Small intestine (tissue), 7 donors: Measurements from ENCODE around the gene MAPRE2. TPM values are rescaled to one million over a fixed set of nuclear protein-coding genes. Genes with fewer than 3 reads are reported as not detected.
"Not testable (repeated sequence)": the region's sequence is repeated elsewhere in the genome, so short reads cannot be mapped to it uniquely, and the experiment has no call there.

Experiments used
- DNase-seq, 2 donors: peaks; one replicate each; pipeline versions ENCODE4 v3.0.0 to v3.0.0-alpha.2; 2013
- FAIRE-seq: peaks from 2 replicates; lab custom pipeline; 2012; peaks lifted over from hg19 to GRCh38; lab: Jason Lieb, UNC
- H3K27ac ChIP-seq, 3 donors: one replicate each; pipeline ENCODE4 v1.5.1; 2013; ENCODE audit warnings: low read length in 2 of 3, mild to moderate bottlenecking in 2 of 3, control low read depth in 1 of 3, inconsistent platforms in 1 of 3, low read depth in 1 of 3, moderate library complexity in 1 of 3
- H3K27me3 ChIP-seq, 3 donors: one replicate each; pipeline ENCODE4 v1.6.1; 2013; ENCODE audit warnings: low read length in 3 of 3, inconsistent platforms in 1 of 3; ENCODE audit not compliant: control insufficient read depth in 3 of 3, insufficient read depth in 3 of 3
- H3K36me3 ChIP-seq, 3 donors: one replicate each; pipeline ENCODE4 v1.6.1; 2013; ENCODE audit warnings: low read length in 3 of 3, inconsistent platforms in 1 of 3, low read depth in 1 of 3, mild to moderate bottlenecking in 1 of 3, moderate library complexity in 1 of 3; ENCODE audit not compliant: control insufficient read depth in 3 of 3, insufficient read depth in 2 of 3
- H3K4me1 ChIP-seq, 3 donors: one replicate each; pipeline ENCODE4 v1.6.1; 2013; ENCODE audit warnings: low read length in 2 of 3, inconsistent platforms in 1 of 3, low read depth in 1 of 3, mild to moderate bottlenecking in 1 of 3, moderate library complexity in 1 of 3; ENCODE audit not compliant: control insufficient read depth in 3 of 3, insufficient read depth in 2 of 3
- H3K4me3 ChIP-seq, 3 donors: one replicate each; pipeline ENCODE4 v1.5.1; 2013; ENCODE audit warnings: low read length in 3 of 3, control low read depth in 1 of 3, inconsistent platforms in 1 of 3, low read depth in 1 of 3, mild to moderate bottlenecking in 1 of 3, moderate library complexity in 1 of 3
- H3K9me3 ChIP-seq, 2 donors: one replicate each; pipeline ENCODE4 v1.6.1; 2013; ENCODE audit warnings: low read depth in 1 of 2, low read length in 1 of 2; ENCODE audit not compliant: control insufficient read depth in 2 of 2, insufficient read depth in 1 of 2
- WGBS, 3 donors: extraction: QIAGEN DNeasy Blood & Tissue Kit; methylation state at CpG; one replicate each; pipeline ENCODE4 v1.1.7; 2013; 5-methylcytosine and 5-hydroxymethylcytosine counted together
- polyA plus RNA-seq, 4 donors: library from polyadenylated mRNA; stranded (reverse) in 3 of 4; unstranded in 1 of 4; fragments of 200-250 nt in 3 of 4; fragments of 120-200 nt in 1 of 4; gene quantifications; one replicate each; pipeline versions ENCODE4 v1.2.1 to v1.2.3, GENCODE V29; 2013
- donor health status: healthy with polysubstance abuse.
- donor health status: control.
- donor health status: control.
- donor health status: Bipolar disorder and iron deficiency.
- donor health status: healthy.

The MAPRE2 gene
- polyA plus RNA-seq, 4 donors, result 6.2 to 19.8 (median 11.2) TPM

GRCh38 chr18:35139517-35139916, 98.3 kb downstream of the MAPRE2 start:
- FAIRE-seq, result no peak
- no peak overlapping the region for H3K27ac ChIP-seq
- no peak for DNase-seq
- no peak overlapping the region for H3K4me3 ChIP-seq
- 94 to 96% (median 95%) methylated on average over 3 of the region's 3 CpGs for WGBS, 3 donors
- H3K9me3 ChIP-seq, result no peaks in the 10 kb centered on the region
- no peaks in the 10 kb centered on the region for H3K4me1 ChIP-seq
- H3K36me3 ChIP-seq, result peaks cover 0 to 31% (median 0%) of the 10 kb centered on the region in 3 donors
- no peaks in the 10 kb centered on the region for H3K27me3 ChIP-seq

- Histone ChIP-seq H3K9me3 (no peaks in the 10 kb centered on the region), H3K4me1 (no peaks in the 10 kb centered on the region), H3K27ac (no peak overlapping the region), H3K36me3 (peaks cover 0 to 23% (median 0%) of the 10 kb centered on the region in 3 donors), H3K4me3 (no peak overlapping the region), H3K27me3 (no peaks in the 10 kb centered on the region)
- no peak for DNase-seq
- 87 to 96% (median 90%) methylated on average over 4 of the region's 4 CpGs for WGBS, 3 donors
- no peak for FAIRE-seq
These were observed 99.9 kb downstream of the MAPRE2 start for GRCh38 chr18:35141077-35141476.

- Histone ChIP-seq H3K4me3 (no peak overlapping the region), H3K36me3 (peaks cover 0 to 18% (median 0%) of the 10 kb centered on the region in 3 donors), H3K4me1 (no peaks in the 10 kb centered on the region), H3K27me3 (no peaks in the 10 kb centered on the region), H3K27ac (no peak overlapping the region), H3K9me3 (no peaks in the 10 kb centered on the region)
- FAIRE-seq (no peak), DNase-seq (no peak)
- WGBS, 3 donors, result 89 to 95% (median 93%) methylated on average over 6 of the region's 6 CpGs
These were observed 100.5 kb downstream of the MAPRE2 start for GRCh38 chr18:35141567-35142274.

- H3K9me3 ChIP-seq, result no peaks in the 10 kb centered on the region
- H3K27ac ChIP-seq, result no peak overlapping the region
- FAIRE-seq, result no peak
- H3K4me1 ChIP-seq, result no peaks in the 10 kb centered on the region
- H3K4me3 ChIP-seq, result no peak overlapping the region
- peaks cover 0 to 18% (median 0%) of the 10 kb centered on the region in 3 donors for H3K36me3 ChIP-seq
- H3K27me3 ChIP-seq, result no peaks in the 10 kb centered on the region
- DNase-seq, result no peak
- WGBS, 3 donors, result 83 to 90% (median 87%) methylated on average over 1 of the region's 1 CpG
These were observed 101.0 kb downstream of the MAPRE2 start for GRCh38 chr18:35142275-35142615.

GRCh38 chr18:35143622-35144596, 102.7 kb downstream of the MAPRE2 start:
- DNase-seq (peak; percentile 63 to 70), FAIRE-seq (no peak)
- Histone ChIP-seq H3K4me3 (no peak overlapping the region), H3K27ac (no peak overlapping the region), H3K4me1 (no peaks in the 10 kb centered on the region), H3K36me3 (peaks cover 0 to 9% (median 0%) of the 10 kb centered on the region in 3 donors), H3K9me3 (no peaks in the 10 kb centered on the region), H3K27me3 (no peaks in the 10 kb centered on the region)
- 32 to 45% (median 44%) methylated on average over 8 of the region's 8 CpGs for WGBS, 3 donors

GRCh38 chr18:35144698-35145097, 103.5 kb downstream of the MAPRE2 start:
- Histone ChIP-seq H3K27ac (no peak overlapping the region), H3K4me3 (no peak overlapping the region), H3K36me3 (peaks cover 0 to 7% (median 0%) of the 10 kb centered on the region in 3 donors), H3K4me1 (no peaks in the 10 kb centered on the region), H3K9me3 (no peaks in the 10 kb centered on the region), H3K27me3 (no peaks in the 10 kb centered on the region)
- DNase-seq (no peak), FAIRE-seq (no peak)
- 74 to 79% (median 77%) methylated on average over 4 of the region's 4 CpGs for WGBS, 3 donors

- H3K4me3 ChIP-seq, H3K27ac ChIP-seq, H3K27me3 ChIP-seq, DNase-seq, FAIRE-seq, H3K9me3 ChIP-seq, H3K4me1 ChIP-seq, H3K36me3 ChIP-seq: not testable (repeated sequence)
- WGBS, 3 donors, result 96 to 98% (median 98%) methylated on average over 3 of the region's 3 CpGs
These were observed 109.0 kb downstream of the MAPRE2 start for GRCh38 chr18:35150195-35150594.

- no peaks in the 10 kb centered on the region for H3K27me3 ChIP-seq
- H3K9me3 ChIP-seq, result no peaks in the 10 kb centered on the region
- DNase-seq (no peak), FAIRE-seq (no peak)
- no peaks in the 10 kb centered on the region for H3K4me1 ChIP-seq
- no peaks in the 10 kb centered on the region for H3K36me3 ChIP-seq
- 83 to 93% (median 83%) methylated on average over 12 of the region's 12 CpGs for WGBS, 3 donors
- no peak overlapping the region for H3K4me3 ChIP-seq
- no peak overlapping the region for H3K27ac ChIP-seq
These were observed 112.5 kb downstream of the MAPRE2 start for GRCh38 chr18:35153609-35154272.
